H54 (cell line): ENCODE measurements around the gene GGTLC2.
"Not testable (repeated sequence)": the region's sequence is repeated elsewhere in the genome, so short reads cannot be mapped to it uniquely, and the experiment has no call there.

Experiments
- DNase-seq: peaks from one replicate; pipeline ENCODE4 v3.0.0; 2011; ENCODE audit warnings: low spot score, mixed read lengths; ENCODE audit not compliant: insufficient read length
- FAIRE-seq: peaks from 3 replicates; lab custom pipeline; 2011; peaks lifted over from hg19 to GRCh38; lab: Jason Lieb, UNC
- POLR2A ChIP-seq: IDR thresholded peaks from 2 replicates; pipeline ENCODE4 v1.6.1; 2011; ENCODE audit warnings: low read depth, mild to moderate bottlenecking, low read length

Gene GGTLC2

DNA sequence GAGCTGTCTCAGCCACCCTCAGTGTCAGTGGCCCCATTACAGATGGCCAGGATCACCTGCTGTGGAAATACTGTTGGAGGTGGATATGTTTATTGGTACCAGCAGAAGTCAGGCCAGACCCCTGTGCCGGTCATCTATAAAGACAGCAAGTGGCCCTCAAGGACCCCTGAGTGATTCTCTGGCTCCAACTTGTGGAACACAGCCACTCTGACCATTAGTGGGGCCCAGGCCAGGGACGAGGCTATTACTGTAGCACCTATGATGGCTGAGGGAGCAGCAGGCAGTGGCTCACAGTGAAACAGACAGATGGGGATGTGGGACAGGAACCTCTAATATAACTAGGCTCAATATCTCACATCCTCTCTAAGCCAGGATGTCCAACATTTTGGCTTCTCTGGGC, 25.5 kb upstream of the GGTLC2 start:
- DNase-seq (no peak), FAIRE-seq (no peak)
- TF ChIP-seq POLR2A = no peak

GRCh38 chr22:22619765-22620414, 24.5 kb upstream of the GGTLC2 start:
- no peak for TF ChIP-seq POLR2A
- no peak for DNase-seq
- no peak for FAIRE-seq

DNA sequence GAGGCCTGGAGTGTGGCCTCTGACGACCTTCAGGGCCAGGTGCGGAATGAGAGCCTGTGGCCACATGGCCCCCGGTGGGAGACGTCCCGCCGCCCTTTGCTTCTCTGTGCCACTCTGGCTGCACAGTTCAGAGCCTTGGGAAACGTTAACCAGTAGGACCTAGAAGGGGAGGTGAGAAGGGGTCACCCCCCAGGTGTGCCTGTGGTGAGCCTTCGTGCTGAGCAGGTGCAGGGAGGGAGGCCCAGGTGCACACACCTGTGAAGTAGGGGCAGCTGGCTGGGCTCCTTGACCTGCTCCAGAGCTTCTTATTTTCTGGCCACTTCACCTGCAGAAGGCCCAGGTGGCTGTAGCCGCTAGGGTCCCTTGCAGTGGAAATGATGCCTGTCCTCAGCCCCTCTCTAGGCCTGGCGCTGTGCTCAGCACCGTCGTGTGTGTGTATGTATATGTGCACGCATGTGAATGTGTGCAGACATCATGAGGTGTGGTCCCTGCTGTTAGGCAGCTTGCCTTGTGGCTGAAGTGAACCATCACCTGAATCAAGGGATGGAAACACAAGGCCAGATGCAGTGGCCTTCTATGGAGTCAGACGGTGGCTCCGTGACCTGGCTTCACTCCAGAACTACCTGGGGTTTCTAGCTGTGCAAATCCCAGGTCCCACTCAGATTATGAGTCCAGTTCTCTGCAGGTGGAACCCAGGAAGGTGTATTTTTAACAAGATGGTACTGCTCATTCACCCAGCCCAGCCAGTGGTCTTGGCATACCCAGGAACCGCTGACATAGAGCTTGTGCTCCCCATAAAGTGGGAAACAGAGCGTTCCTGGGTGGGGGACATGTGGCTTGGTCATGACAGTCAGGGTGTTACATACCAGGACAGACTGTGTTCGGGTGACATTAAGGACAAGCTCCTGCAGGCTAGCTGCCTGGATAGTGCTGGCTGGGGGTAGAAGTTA, 15.6 kb upstream of the GGTLC2 start:
- DNase-seq, FAIRE-seq: not testable (repeated sequence)

GRCh38 chr22:22631223-22631652, 13.2 kb upstream of the GGTLC2 start:
- FAIRE-seq = not testable (repeated sequence)

DNA sequence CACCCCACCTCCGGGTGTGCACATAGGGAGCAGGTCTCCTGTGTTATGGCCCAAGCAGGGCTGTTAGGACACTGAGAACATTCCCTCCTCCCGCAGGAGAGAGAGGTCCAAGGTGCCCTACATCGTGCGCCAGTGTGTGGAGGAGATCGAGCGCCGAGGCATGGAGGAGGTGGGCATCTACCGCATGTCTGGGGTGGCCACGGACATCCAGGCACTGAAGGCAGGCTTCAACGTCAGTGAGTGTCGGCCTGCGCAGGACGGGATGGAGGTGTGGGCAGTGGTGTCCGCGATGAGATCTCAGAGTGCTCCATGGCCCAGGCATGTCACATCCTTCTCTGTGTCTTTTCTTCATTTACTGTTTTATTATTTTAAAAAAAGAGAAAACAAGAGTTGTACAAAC, 12.2 kb upstream of the GGTLC2 start:
- FAIRE-seq, DNase-seq: not testable (repeated sequence)

More at GRCh38 chr22:22631223-22631652, 13.2 kb upstream of the GGTLC2 start:
- DNase-seq = not testable (repeated sequence)

- not testable (repeated sequence) for FAIRE-seq
Measured at GRCh38 chr22:22633533-22633932, 10.9 kb upstream of the GGTLC2 start.

DNA sequence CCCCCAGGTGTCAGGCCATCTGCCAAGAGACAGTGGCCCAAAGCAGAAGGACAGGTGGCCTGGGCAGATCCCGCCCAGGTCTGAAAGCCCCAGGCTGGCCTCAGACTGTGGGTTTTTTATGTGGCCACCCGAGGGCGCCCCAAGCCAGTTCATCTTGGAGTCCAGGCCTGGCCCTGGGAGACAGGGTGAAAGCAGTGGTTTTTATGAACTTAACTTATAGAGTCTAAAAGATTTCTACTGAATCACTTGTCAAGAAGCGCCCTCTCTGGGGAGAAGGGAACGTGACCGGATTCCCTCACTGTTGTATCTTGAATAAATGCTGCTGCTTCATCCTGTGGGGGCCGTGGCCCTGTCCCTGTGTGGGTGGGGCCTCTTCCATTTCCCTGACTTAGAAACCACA, 8.2 kb upstream of the GGTLC2 start:
- DNase-seq, FAIRE-seq: not testable (repeated sequence)

More at GRCh38 chr22:22633533-22633932, 10.9 kb upstream of the GGTLC2 start:
- not testable (repeated sequence) for DNase-seq

DNA sequence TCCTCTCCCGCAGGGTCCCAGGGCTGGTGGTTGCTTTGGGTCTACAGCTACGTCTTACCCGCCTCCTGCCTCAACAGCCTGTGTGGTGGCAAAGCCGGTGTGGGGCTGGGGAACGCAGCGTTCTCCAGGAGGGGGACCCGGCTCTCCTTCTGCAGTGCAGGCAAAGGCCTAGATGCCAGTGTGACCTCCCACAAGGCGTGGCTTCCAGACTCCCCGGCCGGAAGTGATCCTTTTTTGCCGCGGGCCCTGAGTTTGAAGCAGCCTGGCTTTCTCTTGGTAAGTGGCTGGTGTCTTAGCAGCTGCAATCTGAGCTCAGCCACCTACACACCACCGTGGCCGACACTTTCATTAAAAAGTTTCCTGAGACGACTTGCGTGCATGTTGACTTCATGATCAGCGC, 6.1 kb upstream of the GGTLC2 start:
- DNase-seq, FAIRE-seq: not testable (repeated sequence)

- FAIRE-seq, DNase-seq: not testable (repeated sequence)
Measured at GRCh38 chr22:22642255-22642654, 2.2 kb upstream of the GGTLC2 start.

- not testable (repeated sequence) for FAIRE-seq, DNase-seq
Measured at GRCh38 chr22:22645969-22646368, 1.6 kb downstream of the GGTLC2 start.

DNA sequence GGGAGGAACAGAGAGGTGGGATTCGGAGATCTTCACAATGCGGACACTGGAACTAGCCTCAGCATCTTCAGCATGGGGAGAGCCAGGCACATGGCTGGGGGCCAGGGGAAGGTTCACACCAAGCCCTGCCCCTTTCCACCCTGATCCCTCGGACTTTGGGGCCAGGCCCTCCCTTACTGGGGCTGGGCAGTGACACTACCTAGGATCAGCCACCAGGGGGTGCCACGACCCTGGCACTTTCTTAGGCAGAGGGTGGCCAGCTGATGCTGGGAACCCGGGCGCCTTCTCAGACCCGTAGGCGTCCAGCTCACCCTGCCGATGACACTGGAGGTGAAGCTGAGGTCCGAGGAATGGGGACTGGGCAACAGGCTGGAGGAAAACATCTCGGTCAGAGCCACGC, 3.5 kb downstream of the GGTLC2 start:
- DNase-seq = not testable (repeated sequence)
- peak; percentile 71 for FAIRE-seq

- FAIRE-seq, DNase-seq: not testable (repeated sequence)
Measured at GRCh38 chr22:22648863-22649536, 4.6 kb downstream of the GGTLC2 start.

DNA sequence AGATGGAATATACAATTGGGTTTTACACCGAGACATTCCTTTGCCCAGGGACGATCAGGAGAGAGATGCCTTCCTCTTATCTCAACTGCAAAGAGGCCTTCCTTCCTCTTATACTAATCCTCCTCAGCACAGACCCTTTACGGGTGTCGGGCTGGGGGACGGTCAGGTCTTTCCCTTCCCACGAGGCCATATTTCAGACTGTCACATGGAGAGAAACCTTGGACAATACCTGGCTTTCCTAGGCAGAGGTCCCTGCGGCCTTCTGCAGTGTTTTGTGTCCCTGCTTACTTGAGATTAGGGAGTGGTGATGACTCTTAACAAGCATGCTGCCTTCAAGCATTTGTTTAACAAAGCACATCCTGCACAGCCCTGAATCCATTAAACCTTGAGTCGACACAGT, 5.3 kb downstream of the GGTLC2 start:
- not testable (repeated sequence) for FAIRE-seq, DNase-seq

DNA sequence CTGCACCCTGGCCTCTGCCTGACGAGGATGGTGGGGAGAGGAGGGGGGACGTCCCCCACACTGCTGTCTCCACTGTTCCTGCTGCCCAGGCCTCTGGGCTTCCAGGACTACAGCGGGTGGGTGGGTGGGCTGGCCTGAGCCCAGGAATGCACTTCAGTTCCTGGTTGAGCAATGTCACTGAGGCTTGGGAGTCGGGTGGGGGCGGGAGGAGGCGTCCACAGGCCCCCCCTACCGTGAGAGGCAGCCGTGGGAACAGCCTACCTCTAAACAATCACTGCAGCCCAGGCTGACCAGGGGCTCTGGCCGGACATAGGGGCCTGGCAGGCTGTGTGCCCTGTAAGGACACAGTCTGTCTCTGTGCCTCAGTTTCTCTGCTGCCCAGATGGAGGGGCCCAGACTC, 6.0 kb downstream of the GGTLC2 start:
- DNase-seq, FAIRE-seq: not testable (repeated sequence)

GRCh38 chr22:22650803-22651515, 6.5 kb downstream of the GGTLC2 start:
- FAIRE-seq, DNase-seq: not testable (repeated sequence)

- DNase-seq, FAIRE-seq: not testable (repeated sequence)
Measured at GRCh38 chr22:22651593-22651992, 7.2 kb downstream of the GGTLC2 start.

GRCh38 chr22:22652102-22652501, 7.7 kb downstream of the GGTLC2 start:
- not testable (repeated sequence) for FAIRE-seq, DNase-seq

DNA sequence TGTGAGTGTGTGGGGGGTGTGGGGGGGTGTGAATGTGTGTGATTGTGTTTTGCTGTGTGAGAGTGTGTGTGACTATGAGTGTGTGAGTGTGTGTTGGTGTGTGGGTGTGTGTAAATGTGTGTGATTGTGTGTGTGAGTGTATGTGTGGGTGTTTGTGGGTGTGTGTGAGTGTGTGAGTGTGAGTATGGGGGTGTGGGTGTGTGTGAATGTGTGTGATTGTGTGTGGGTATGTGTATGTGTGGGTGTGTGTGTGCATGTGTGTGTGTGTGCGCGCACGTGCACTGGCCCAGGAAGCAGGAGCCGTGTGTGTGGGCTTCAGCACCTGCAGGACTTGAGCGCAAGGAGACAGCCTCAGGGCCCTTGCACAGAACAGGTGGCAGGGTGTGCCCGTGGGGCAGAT, 8.2 kb downstream of the GGTLC2 start:
- FAIRE-seq, DNase-seq: not testable (repeated sequence)
